ENCODE measurements around the gene CDK5.

Gene CDK5

DNA sequence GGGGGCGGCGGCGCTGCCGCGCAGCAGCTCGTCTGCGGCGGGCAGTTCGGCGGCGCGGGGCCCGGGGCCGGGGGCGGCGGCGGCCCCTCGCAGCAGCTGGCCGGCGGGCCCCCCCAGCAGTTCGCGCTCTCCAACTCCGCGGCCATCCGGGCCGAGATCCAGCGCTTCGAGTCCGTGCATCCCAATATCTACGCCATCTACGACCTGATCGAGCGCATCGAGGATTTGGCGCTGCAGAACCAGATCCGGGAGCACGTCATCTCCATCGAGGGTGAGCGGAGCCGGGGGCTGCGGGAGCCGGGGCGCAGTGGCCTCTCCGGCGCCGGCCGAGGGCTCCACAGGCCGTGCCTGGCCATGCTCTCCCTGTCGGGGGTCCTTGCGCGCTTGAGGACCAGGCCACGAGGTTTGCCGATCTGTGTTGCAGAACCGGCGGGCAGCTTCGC lies 29.1 kb upstream of the CDK5 start:
- peak overlapping the region; percentile 93 for H3K4me3 ChIP-seq (ENCODE audit: low read depth, low read length)
- DNase-seq (ENCODE audit: low read depth), result no peak
- TF ChIP-seq, protein P1, sequence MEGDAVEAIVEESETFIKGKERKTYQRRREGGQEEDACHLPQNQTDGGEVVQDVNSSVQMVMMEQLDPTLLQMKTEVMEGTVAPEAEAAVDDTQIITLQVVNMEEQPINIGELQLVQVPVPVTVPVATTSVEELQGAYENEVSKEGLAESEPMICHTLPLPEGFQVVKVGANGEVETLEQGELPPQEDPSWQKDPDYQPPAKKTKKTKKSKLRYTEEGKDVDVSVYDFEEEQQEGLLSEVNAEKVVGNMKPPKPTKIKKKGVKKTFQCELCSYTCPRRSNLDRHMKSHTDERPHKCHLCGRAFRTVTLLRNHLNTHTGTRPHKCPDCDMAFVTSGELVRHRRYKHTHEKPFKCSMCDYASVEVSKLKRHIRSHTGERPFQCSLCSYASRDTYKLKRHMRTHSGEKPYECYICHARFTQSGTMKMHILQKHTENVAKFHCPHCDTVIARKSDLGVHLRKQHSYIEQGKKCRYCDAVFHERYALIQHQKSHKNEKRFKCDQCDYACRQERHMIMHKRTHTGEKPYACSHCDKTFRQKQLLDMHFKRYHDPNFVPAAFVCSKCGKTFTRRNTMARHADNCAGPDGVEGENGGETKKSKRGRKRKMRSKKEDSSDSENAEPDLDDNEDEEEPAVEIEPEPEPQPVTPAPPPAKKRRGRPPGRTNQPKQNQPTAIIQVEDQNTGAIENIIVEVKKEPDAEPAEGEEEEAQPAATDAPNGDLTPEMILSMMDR (IDR thresholded peaks at IDR 0.05; ENCODE audit: control insufficient read depth, extremely low read depth, insufficient read depth), result no peak

DNA sequence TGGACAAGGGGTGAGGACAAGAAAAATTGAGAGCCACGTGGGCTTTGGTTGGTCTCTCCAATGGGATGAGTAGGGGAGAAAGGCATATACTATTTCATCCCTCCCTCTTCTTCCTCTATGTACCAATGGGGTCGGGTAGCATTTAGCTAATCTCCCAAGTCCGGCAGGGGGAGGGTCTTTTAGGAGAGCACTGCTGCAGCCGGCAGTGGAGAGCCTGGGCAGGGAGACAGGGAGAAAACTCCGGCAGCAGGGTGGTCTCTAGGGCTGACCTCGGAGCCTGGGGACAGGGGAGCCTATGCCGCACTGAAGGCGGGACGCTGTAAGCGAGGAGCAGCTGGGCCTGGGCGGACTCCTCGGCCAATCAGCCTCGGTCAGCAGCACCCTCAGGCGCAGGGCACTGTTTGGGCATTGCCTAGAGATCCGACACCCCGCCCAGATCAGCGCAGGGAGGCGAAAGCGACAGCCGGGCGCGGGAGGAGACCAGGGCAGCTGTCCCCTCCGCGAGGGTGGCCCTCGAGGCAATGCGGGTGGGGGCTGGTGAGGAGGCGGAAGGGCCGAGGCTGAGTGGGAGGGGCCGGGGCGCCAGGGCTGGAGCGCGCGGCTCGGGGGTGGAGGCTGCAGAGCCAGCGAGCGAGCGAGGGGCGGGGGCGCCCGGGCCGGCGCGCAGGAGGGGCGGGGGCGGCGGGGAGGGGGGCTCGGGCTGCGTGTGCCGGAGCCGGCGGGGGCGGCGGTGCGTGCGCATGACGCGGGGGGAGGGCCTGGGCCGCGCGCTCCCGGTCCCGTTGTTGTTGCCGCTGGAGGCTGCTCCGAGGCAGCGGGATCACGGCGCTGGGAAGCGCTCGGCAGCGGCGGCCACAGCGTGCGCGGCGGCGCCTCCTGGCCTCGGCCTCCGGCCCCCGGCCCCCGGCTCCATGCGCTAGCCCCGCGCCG lies 28.3 kb upstream of the CDK5 start, which contains the start of gene AGAP3:
Gene AGAP3 (plus strand): TSS at position 785 of the 930 bp plus-strand sequence. CDS start 267 bp downstream, outside the sequence.
- DNase-seq (ENCODE audit: low read depth), result peak; percentile 76
- TF ChIP-seq, protein P1 (IDR thresholded peaks at IDR 0.05; ENCODE audit: control insufficient read depth, extremely low read depth, insufficient read depth), result no peak
- H3K4me3 ChIP-seq (ENCODE audit: low read depth, low read length), result peak within 1 kb of the TSS; percentile 93

DNA sequence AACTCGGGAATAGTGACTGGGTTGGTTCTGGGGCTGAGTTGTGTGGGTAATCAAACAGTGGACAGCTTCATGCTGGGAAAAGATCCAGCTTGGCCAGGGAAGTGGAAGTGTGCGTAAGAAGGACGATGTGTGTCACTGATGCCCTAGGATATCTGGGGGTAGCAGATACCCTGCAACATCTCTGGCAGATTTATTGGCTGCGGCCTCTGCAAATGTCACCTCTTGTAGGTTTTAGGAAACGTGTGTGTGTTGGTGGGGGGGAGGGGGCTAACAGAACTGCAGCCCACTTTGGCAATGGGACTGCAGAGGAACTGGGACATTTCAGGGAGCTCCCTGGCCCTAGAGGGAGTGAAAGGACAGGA lies 27.6 kb upstream of the CDK5 start:
- no peak for DNase-seq (ENCODE audit: low read depth)
- H3K4me3 ChIP-seq (ENCODE audit: low read depth, low read length), result peak overlapping the region; percentile 38; the same call in 1 of the 2 replicates
- TF ChIP-seq, protein P1 (IDR thresholded peaks at IDR 0.05; ENCODE audit: control insufficient read depth, extremely low read depth, insufficient read depth), result no peak

DNA sequence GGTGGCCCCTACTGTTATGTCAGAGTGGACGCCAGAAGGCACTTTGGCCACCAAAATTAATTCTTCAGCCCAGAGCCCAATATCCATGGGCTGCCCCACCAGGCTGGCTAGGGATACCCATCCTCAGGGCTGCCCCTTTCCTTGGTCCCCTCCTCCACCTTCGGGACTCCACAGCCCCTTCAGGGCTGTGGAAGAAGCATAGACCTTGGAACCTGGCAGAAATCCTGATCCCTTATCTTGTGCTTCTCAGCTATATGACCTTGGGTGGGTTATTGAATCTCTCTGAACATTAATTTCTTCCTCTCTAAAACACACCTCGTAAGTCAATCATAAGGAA lies 26.1 kb upstream of the CDK5 start:
- DNase-seq (ENCODE audit: low read depth), result no peak
- H3K4me3 ChIP-seq (ENCODE audit: low read depth, low read length), result peak overlapping the region; percentile 83
- TF ChIP-seq, protein P1 (IDR thresholded peaks at IDR 0.05; ENCODE audit: control insufficient read depth, extremely low read depth, insufficient read depth), result no peak

GRCh38 chr7:151083071-151083823 lies 25.6 kb upstream of the CDK5 start, which contains the start of gene TMUB1:
TSS of gene TMUB1 (minus strand) at chr7:151083493. CDS start at chr7:151082563, 930 bp downstream.
- TF ChIP-seq, protein P1 (IDR thresholded peaks at IDR 0.05; ENCODE audit: control insufficient read depth, extremely low read depth, insufficient read depth), result no peak
- no peak for DNase-seq (ENCODE audit: low read depth)
- H3K4me3 ChIP-seq (ENCODE audit: low read depth, low read length), result peak within 1 kb of the TSS; percentile 83

DNA sequence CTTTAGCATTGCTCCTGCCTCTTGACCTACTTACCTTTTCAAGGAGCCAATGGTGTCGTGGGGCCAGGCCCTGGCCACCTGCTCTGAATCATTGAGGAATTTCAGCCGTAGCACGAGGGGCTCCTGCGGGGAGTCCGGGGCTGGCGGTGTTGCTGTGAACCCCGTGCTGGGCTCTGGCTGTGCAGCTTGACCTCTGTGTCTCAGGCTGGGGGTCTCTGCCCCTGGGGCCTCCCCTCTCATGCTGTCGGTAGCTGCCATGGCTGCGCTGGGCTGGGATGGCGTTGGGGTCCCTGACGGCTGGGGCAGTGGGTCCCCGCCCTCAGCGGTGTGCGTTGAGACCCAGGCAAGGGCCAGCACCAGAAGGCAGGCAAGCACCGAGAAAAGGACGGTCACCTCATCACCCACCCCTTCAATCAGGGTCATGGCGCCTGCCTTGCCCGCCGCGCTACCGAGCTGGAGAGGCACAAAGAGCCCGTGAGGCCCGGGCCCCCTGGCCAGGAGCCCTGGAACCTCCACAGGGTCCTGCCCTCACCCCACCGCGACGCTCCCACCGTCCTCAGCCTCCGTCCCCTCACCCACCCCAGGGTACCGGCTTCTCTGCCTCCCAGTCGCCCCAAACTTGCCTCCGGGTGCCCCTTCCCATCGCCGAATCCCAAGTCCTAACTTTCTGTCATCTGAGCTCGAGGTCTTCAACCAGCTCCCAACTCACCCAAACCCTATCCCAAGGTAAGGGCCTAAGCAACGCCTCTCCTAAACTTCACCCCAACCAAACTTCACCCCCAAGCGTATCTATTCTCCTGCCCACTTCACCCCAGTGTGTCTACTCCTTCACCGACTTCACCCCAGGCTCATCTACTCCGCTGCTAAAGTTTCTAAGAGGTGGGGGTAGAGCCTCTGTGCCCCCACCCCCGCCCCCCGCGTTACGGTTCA lies 24.7 kb upstream of the CDK5 start:
- H3K4me3 ChIP-seq (ENCODE audit: low read depth, low read length), result peak overlapping the region; percentile 83
- TF ChIP-seq, protein P1 (IDR thresholded peaks at IDR 0.05; ENCODE audit: control insufficient read depth, extremely low read depth, insufficient read depth), result no peak
- DNase-seq (ENCODE audit: low read depth), result no peak

All from LNCaP clone FGC (cell line).